Spleen (tissue), 11 donors: ENCODE measurements around the gene BRD3. TPM values are rescaled to one million over a fixed set of nuclear protein-coding genes. Genes with fewer than 3 reads are reported as not detected.

Experiments used
- DNase-seq: peaks from one replicate; pipeline ENCODE4 v3.0.0-alpha.2; 2020
- H3K27ac ChIP-seq, 8 donors: fragments of 200-600 bp; sonication (generic) in 7 of 8; 1 replicate in 4 of 8; 2 replicates in 4 of 8; pipeline versions ENCODE4 v1.5.0 to v1.8.0; 2016 to 2021; ENCODE audit warnings: inconsistent platforms in 4 of 8, mild to moderate bottlenecking in 4 of 8, moderate library complexity in 1 of 8
- H3K27me3 ChIP-seq, 7 donors: fragments of 200-600 bp; sonication (generic) in 6 of 7; replicated peaks in 1 of 7; 1 replicate in 4 of 7; 2 replicates in 3 of 7; pipeline versions ENCODE4 v1.5.0 to v1.8.0; 2016 to 2021; ENCODE audit warnings: inconsistent platforms in 3 of 7, mild to moderate bottlenecking in 1 of 7
- H3K36me3 ChIP-seq, 6 donors: fragments of 200-600 bp; sonication (generic) in 5 of 6; 1 replicate in 4 of 6; 2 replicates in 2 of 6; pipeline versions ENCODE4 v1.5.0 to v1.8.0; 2016 to 2021; ENCODE audit warnings: inconsistent platforms in 2 of 6
- H3K4me1 ChIP-seq, 6 donors: fragments of 200-600 bp; sonication (generic) in 5 of 6; 1 replicate in 3 of 6; 2 replicates in 3 of 6; pipeline versions ENCODE4 v1.5.0 to v1.8.0; 2016 to 2021; ENCODE audit warnings: inconsistent platforms in 3 of 6
- H3K4me3 ChIP-seq, 8 donors: fragments of 200-600 bp; sonication (generic) in 7 of 8; 1 replicate in 4 of 8; 2 replicates in 4 of 8; pipeline versions ENCODE4 v1.5.0 to v1.8.0; 2016 to 2021; ENCODE audit warnings: inconsistent platforms in 4 of 8, mild to moderate bottlenecking in 4 of 8, moderate library complexity in 2 of 8
- H3K9me3 ChIP-seq, 8 donors: fragments of 200-600 bp; sonication (generic) in 7 of 8; 1 replicate in 4 of 8; 2 replicates in 4 of 8; pipeline versions ENCODE4 v1.5.0 to v1.8.0; 2016 to 2021; ENCODE audit warnings: inconsistent platforms in 4 of 8
- CTCF ChIP-seq, 11 experiments: fragments of 200-600 bp in 7 of 11; fragments of 450-650 bp in 4 of 11; sonication (generic) in 4 of 11; IDR thresholded peaks in 8 of 11; conservative IDR thresholded peaks in 3 of 11; 1 replicate in 7 of 11; 2 replicates in 4 of 11; pipeline versions ENCODE4 v1.4.0 to v1.8.0; 2016 to 2021; ENCODE audit warnings: antibody characterized with exemption in 11 of 11, inconsistent platforms in 4 of 11, mild to moderate bottlenecking in 1 of 11
- POLR2A ChIP-seq, 3 donors: fragments of 450-650 bp; IDR thresholded peaks; one replicate each; pipeline ENCODE4 v1.5.1; 2017; ENCODE audit warnings: antibody characterized with exemption in 3 of 3, mild to moderate bottlenecking in 1 of 3
- POLR2AphosphoS5 ChIP-seq, 3 donors: sonication (generic); formaldehyde crosslinking; IDR thresholded peaks; one replicate each; pipeline ENCODE4 v1.5.1; 2017; ENCODE audit warnings: antibody characterized with exemption in 3 of 3
- WGBS, 5 donors: extraction: QIAGEN DNeasy Blood & Tissue Kit in 3 of 5; methylation state at CpG; one replicate each; pipeline versions ENCODE4 v1.1.5 to v1.1.7; 2013 to 2018; 5-methylcytosine and 5-hydroxymethylcytosine counted together
- intact Hi-C: fragments of 100-400 bp; cut with DNase I; formaldehyde crosslinking; loops from one replicate; pipeline ENCODE4 v1.15.0; 2023; ENCODE audit warnings: low total_unique reads
- polyA plus RNA-seq, 3 donors: library from polyadenylated mRNA; stranded (reverse); fragments of 200-250 nt; gene quantifications; one replicate each; pipeline ENCODE4 v1.2.1, GENCODE V29; 2013
- total RNA-seq, 7 donors: library from RNA; depleted of rRNA in 3 of 7; stranded (reverse); fragments of >200 nt in 3 of 7; fragmentation: NEBNext Ultra II Directional in 4 of 7; extraction: Animal tissue kit (Norgen Biotek cat#: 25700) in 4 of 7; gene quantifications; one replicate each; pipeline versions ENCODE4 v1.1.0 to v1.2.1, GENCODE V29; 2016 to 2021
- donor health status: healthy with polysubstance abuse.
- donor health status: DM: no; HTN: no; CAD: no; lungs with moderate emphysema.
- donor health status: DM: no; HTN: no; CAD: no.
- donor health status: Bipolar disorder and iron deficiency.
- donor health status: healthy.
- donor health status: DM: no; HTN: no; CAD: no.
- donor health status: DM: yes; HTN: yes; CAD: no.

BRD3 gene
- total and polyA plus RNA-seq, 10 donors: 5.9 to 54.0 (median 30.0) TPM

- WGBS, 5 donors: 88 to 91% (median 89%) methylated on average over 17 to 25 of the region's 25 CpGs
- H3K4me1 ChIP-seq: peaks cover 13 to 88% (median 32%) of the 10 kb centered on the region in 6 donors
- intact Hi-C loops: no loop called here
- H3K36me3 ChIP-seq: no peaks in the 10 kb centered on the region
- no peaks in the 10 kb centered on the region for H3K9me3 ChIP-seq
- peaks cover 0 to 13% (median 0%) of the 10 kb centered on the region in 7 donors for H3K27me3 ChIP-seq
- no peak for TF ChIP-seq POLR2A (IDR thresholded peaks at IDR 0.05)
- no peak for TF ChIP-seq CTCF (IDR thresholded peaks at IDR 0.05 in 8 of 11, conservative IDR thresholded peaks at IDR 0.05 in 3 of 11)
- peak in 1 of 3 donors; percentile 15 for TF ChIP-seq POLR2AphosphoS5 (IDR thresholded peaks at IDR 0.05)
- H3K27ac ChIP-seq: peak overlapping the region in 1 of 8 donors; percentile 76
- H3K4me3 ChIP-seq: no peak overlapping the region
- peak; percentile 64 for DNase-seq
These were observed 86.8 kb downstream of the BRD3 start for GRCh38 chr9:133980864-133981588.

Other genes with a start within 250 kb of the BRD3 start
- gene VAV2, start 75.7 kb downstream of the BRD3 start, total RNA-seq: 10 to 100 TPM; 17.9 to 39.2 (median 31.3) TPM
- gene VAV2, start 75.7 kb downstream of the BRD3 start, polyA plus RNA-seq: 10 to 100 TPM; 14.2 to 25.0 (median 15.0) TPM
- 10 to 100 TPM in 5 of 7 donors, 1 to 10 TPM in 2; 9.5 to 13.2 (median 11.3) TPM for gene BRD3OS, start 42.5 kb downstream of the BRD3 start, total RNA-seq
- 10 to 100 TPM in 1 of 3 donors, 1 to 10 TPM in 2; 6.9 to 10.2 (median 9.8) TPM for gene BRD3OS, start 42.5 kb downstream of the BRD3 start, polyA plus RNA-seq
- gene WDR5, start 68.1 kb upstream of the BRD3 start, total RNA-seq: 10 to 100 TPM; 13.8 to 23.1 (median 19.1) TPM
- 10 to 100 TPM; 15.4 to 31.3 (median 19.3) TPM for gene WDR5, start 68.1 kb upstream of the BRD3 start, polyA plus RNA-seq
- gene RNU6ATAC, start 96.5 kb upstream of the BRD3 start, total RNA-seq: 100 to 1,000 TPM in 4 of 7 donors, not detected in 3; 223 to 404 (median 271) TPM
- gene RNU6ATAC, start 96.5 kb upstream of the BRD3 start, polyA plus RNA-seq: not detected